HepG2 (cell line): ENCODE measurements around the gene CYP20A1. TPM values are rescaled to one million over a fixed set of nuclear protein-coding genes. Genes with fewer than 3 reads are reported as not detected.

Experiments used
- HMG20A ChIP-seq: IDR thresholded peaks from 2 replicates; pipeline ENCODE4 v1.6.1; 2016; ENCODE audit warnings: borderline replicate concordance
- NR2C2 ChIP-seq: sonication (generic); formaldehyde crosslinking; IDR thresholded peaks from 2 replicates; pipeline ENCODE4 v1.4.0; 2020; ENCODE audit warnings: missing genetic modification reagents, mild to moderate bottlenecking, moderate library complexity, borderline replicate concordance
- SPEN ChIP-seq: sonication (generic); formaldehyde crosslinking; IDR thresholded peaks from 2 replicates; pipeline ENCODE4 v1.5.1; 2020; ENCODE audit warnings: low read depth, mild to moderate bottlenecking, missing genetic modification reagents
- ZC3H13 ChIP-seq: sonication (generic); formaldehyde crosslinking; IDR thresholded peaks from 2 replicates; pipeline ENCODE4 v1.8.1; 2023; ENCODE audit warnings: mild to moderate bottlenecking, missing genetic modification reagents, moderate library complexity
- ZNF225 ChIP-seq: sonication (generic); formaldehyde crosslinking; IDR thresholded peaks from 2 replicates; pipeline ENCODE4 v1.4.0; 2020; ENCODE audit warnings: mild to moderate bottlenecking, missing genetic modification reagents
- ZNF672 ChIP-seq: sonication (generic); formaldehyde crosslinking; IDR thresholded peaks from 2 replicates; pipeline ENCODE4 v1.8.1; 2022; ENCODE audit warnings: missing genetic modification reagents
- ZNF83 ChIP-seq: sonication (generic); formaldehyde crosslinking; IDR thresholded peaks from 2 replicates; pipeline ENCODE4 v1.4.0; 2020; ENCODE audit warnings: missing genetic modification reagents, mild to moderate bottlenecking, borderline replicate concordance
- ZSCAN9 ChIP-seq: IDR thresholded peaks from 2 replicates; pipeline ENCODE4 v1.6.1; 2016; ENCODE audit warnings: borderline replicate concordance
- polyA plus RNA-seq, 8 experiments: library from polyadenylated mRNA; depleted of rRNA in 3 of 8; stranded (reverse) in 7 of 8; unstranded in 1 of 8; fragments of >200 nt; fragmentation: Illumina TruSeq in 4 of 8; extraction: Trizol in 4 of 8; gene quantifications; 2 replicates each; pipeline versions ENCODE4 v1.2.1 to v1.2.3, GENCODE V29; 2011 to 2016; ENCODE audit warnings: low read depth in 4 of 8, missing spikeins in 1 of 8, mixed read lengths in 1 of 8; ENCODE audit not compliant: insufficient read depth in 1 of 8
- total RNA-seq, 5 experiments: library from RNA; depleted of rRNA; stranded (reverse); fragments of >200 nt; fragmentation: Illumina TruSeq; extraction: Trizol; gene quantifications; 2 replicates each; pipeline ENCODE4 v1.2.3, GENCODE V29; 2016; ENCODE audit warnings: low read depth in 1 of 5
- TF ChIP-seq, protein P1 (sequence below), 2 experiments: sonication (generic) in 1 of 2; formaldehyde crosslinking in 1 of 2; IDR thresholded peaks; 2 replicates each; pipeline versions ENCODE4 v1.6.1 to v1.9.0; 2014 to 2022; ENCODE audit warnings: antibody characterized with exemption in 1 of 2, borderline replicate concordance in 1 of 2, inconsistent platforms in 1 of 2, low read depth in 1 of 2, missing genetic modification reagents in 1 of 2
- TF ChIP-seq, protein P2 (sequence below): sonication (generic); formaldehyde crosslinking; conservative IDR thresholded peaks from 2 replicates; pipeline ENCODE4 v1.5.0; 2020; ENCODE audit warnings: missing genetic modification reagents
- TF ChIP-seq, protein P3 (sequence below): sonication (generic); formaldehyde crosslinking; IDR thresholded peaks from 2 replicates; pipeline ENCODE4 v1.5.1; 2020; ENCODE audit warnings: mild to moderate bottlenecking, missing genetic modification reagents
- TF ChIP-seq, protein P4 (sequence below): IDR thresholded peaks from 2 replicates; pipeline ENCODE4 v1.6.1; 2016; ENCODE audit warnings: missing genetic modification reagents, missing compliant biosample characterization
- TF ChIP-seq, protein P5 (sequence below): sonication (generic); formaldehyde crosslinking; IDR thresholded peaks from 2 replicates; pipeline ENCODE4 v1.9.0; 2021; ENCODE audit warnings: missing genetic modification reagents, borderline replicate concordance

Gene CYP20A1
- total and polyA plus RNA-seq, 2 of the 13 experiments (the other 11 are each of a cell fraction or from before 2014, with no cell fraction given): 9.6 to 35.3 TPM

DNA sequence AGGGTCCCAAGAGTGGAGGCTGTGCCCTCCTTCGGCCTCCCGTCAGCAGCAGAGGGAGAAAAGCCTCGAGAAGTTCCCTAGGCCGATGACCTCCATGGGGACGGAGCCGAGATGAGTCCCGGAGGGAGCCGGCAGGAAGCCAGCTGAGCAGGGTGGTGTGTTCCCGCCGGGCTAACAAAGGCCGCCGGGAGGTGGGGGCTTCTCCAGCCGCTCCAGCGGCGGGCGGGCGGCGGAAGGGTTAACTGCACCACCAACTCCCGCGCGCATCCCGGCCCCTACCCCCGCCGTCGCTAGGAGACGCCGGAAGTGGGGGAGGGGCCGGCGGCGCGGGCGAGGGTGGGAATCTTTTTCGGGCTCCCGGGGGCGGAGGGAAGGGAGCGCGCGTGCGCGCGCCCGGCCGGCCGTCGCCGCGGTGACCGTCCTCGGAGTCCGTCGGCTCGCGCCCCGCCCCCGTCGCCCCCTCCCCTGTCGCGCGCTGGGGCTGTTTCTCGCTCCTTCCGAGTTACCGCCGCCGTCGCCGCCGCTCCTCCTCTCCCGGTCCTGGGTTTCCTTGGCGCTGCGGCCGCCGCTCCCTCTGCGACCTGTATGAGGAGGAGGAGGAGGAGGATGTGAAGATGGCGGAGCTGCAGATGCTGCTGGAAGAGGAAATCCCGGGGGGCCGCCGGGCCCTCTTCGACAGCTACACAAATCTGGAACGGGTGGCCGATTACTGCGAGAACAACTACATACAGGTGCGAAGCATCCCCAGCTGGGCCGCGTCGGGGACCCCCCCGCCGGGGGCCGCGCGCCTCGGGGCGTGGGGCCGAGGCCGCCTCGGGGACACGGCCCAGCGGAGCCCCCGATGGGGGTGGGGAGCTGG lies 89.3 kb downstream of the CYP20A1 start, which contains the start of gene ABI2 (continued):
- TF ChIP-seq, protein P1, sequence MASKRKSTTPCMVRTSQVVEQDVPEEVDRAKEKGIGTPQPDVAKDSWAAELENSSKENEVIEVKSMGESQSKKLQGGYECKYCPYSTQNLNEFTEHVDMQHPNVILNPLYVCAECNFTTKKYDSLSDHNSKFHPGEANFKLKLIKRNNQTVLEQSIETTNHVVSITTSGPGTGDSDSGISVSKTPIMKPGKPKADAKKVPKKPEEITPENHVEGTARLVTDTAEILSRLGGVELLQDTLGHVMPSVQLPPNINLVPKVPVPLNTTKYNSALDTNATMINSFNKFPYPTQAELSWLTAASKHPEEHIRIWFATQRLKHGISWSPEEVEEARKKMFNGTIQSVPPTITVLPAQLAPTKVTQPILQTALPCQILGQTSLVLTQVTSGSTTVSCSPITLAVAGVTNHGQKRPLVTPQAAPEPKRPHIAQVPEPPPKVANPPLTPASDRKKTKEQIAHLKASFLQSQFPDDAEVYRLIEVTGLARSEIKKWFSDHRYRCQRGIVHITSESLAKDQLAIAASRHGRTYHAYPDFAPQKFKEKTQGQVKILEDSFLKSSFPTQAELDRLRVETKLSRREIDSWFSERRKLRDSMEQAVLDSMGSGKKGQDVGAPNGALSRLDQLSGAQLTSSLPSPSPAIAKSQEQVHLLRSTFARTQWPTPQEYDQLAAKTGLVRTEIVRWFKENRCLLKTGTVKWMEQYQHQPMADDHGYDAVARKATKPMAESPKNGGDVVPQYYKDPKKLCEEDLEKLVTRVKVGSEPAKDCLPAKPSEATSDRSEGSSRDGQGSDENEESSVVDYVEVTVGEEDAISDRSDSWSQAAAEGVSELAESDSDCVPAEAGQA (IDR thresholded peaks at IDR 0.05; ENCODE audit: low read depth): peak; percentile 23; the same call in 1 of the 2 replicates
- TF ChIP-seq, protein P1 (CRISPR knock-in tag; IDR thresholded peaks at IDR 0.05; ENCODE audit: borderline replicate concordance): 0 out of 2 replicates have a peak, but pooled peaks have one; percentile 22
- TF ChIP-seq ZC3H13 (CRISPR knock-in tag) (peak; percentile 79; the same call in 1 of the 2 replicates), HMG20A (CRISPR knock-in tag) (peak; percentile 52; the same call in 1 of the 2 replicates), ZNF672 (CRISPR knock-in tag) (peak; percentile 85; the same call in 1 of the 2 replicates), ZNF225 (CRISPR knock-in tag) (no peak), ZNF83 (CRISPR knock-in tag) (0 out of 2 replicates have a peak, but pooled peaks have one; percentile 18), SPEN (CRISPR knock-in tag) (peak; percentile 69), ZSCAN9 (CRISPR knock-in tag) (peak; percentile 55; the same call in 1 of the 2 replicates), NR2C2 (CRISPR knock-in tag) (peak; percentile 67)
- TF ChIP-seq, protein P2, sequence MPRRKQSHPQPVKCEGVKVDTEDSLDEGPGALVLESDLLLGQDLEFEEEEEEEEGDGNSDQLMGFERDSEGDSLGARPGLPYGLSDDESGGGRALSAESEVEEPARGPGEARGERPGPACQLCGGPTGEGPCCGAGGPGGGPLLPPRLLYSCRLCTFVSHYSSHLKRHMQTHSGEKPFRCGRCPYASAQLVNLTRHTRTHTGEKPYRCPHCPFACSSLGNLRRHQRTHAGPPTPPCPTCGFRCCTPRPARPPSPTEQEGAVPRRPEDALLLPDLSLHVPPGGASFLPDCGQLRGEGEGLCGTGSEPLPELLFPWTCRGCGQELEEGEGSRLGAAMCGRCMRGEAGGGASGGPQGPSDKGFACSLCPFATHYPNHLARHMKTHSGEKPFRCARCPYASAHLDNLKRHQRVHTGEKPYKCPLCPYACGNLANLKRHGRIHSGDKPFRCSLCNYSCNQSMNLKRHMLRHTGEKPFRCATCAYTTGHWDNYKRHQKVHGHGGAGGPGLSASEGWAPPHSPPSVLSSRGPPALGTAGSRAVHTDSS (CRISPR knock-in tag): peak; percentile 46; the same call in 1 of the 2 replicates
- TF ChIP-seq, protein P3, sequence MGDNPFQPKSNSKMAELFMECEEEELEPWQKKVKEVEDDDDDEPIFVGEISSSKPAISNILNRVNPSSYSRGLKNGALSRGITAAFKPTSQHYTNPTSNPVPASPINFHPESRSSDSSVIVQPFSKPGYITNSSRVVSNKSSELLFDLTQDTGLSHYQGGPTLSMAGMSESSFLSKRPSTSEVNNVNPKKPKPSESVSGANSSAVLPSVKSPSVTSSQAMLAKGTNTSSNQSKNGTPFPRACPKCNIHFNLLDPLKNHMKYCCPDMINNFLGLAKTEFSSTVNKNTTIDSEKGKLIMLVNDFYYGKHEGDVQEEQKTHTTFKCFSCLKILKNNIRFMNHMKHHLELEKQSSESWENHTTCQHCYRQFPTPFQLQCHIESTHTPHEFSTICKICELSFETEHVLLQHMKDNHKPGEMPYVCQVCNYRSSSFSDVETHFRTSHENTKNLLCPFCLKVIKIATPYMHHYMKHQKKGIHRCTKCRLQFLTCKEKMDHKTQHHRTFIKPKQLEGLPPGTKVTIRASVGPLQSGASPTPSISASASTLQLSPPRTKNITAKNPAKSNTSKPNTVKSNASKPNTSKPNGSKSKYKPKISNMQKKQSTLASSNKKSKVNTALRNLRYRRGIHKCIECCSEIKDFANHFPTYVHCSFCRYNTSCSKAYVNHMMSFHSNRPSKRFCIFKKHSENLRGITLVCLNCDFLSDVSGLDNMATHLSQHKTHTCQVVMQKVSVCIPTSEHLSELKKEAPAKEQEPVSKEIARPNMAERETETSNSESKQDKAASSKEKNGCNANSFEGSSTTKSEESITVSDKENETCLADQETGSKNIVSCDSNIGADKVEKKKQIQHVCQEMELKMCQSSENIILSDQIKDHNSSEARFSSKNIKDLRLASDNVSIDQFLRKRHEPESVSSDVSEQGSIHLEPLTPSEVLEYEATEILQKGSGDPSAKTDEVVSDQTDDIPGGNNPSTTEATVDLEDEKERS (CRISPR knock-in tag): peak; percentile 56; the same call in 1 of the 2 replicates
- TF ChIP-seq, protein P4, sequence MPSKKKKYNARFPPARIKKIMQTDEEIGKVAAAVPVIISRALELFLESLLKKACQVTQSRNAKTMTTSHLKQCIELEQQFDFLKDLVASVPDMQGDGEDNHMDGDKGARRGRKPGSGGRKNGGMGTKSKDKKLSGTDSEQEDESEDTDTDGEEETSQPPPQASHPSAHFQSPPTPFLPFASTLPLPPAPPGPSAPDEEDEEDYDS: peak; percentile 18; the same call in 1 of the 2 replicates
- TF ChIP-seq, protein P5, sequence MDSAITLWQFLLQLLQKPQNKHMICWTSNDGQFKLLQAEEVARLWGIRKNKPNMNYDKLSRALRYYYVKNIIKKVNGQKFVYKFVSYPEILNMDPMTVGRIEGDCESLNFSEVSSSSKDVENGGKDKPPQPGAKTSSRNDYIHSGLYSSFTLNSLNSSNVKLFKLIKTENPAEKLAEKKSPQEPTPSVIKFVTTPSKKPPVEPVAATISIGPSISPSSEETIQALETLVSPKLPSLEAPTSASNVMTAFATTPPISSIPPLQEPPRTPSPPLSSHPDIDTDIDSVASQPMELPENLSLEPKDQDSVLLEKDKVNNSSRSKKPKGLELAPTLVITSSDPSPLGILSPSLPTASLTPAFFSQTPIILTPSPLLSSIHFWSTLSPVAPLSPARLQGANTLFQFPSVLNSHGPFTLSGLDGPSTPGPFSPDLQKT: no peak
